Right lobe of liver (tissue), 6 donors: ENCODE results near the gene SLC9A2. TPM values are rescaled to one million over a fixed set of nuclear protein-coding genes. Genes with fewer than 3 reads are reported as not detected.

ENCODE experiments used
- ATAC-seq, 4 donors: fragments of 200-7000 bp; cut with Tn5 transposase; one replicate each; pipeline ENCODE4 v1.9.1; 2020; ENCODE audit warnings: mild to moderate bottlenecking in 4 of 4, moderate library complexity in 4 of 4
- DNase-seq, 3 donors: peaks; one replicate each; pipeline ENCODE4 v3.0.0-alpha.2; 2020
- H3K27ac ChIP-seq, 3 donors: fragments of 200-600 bp; one replicate each; pipeline ENCODE4 v1.8.0; 2022
- H3K27me3 ChIP-seq, 2 donors: fragments of 200-600 bp; one replicate each; pipeline ENCODE4 v1.8.0; 2022
- H3K36me3 ChIP-seq, 4 donors: fragments of 200-600 bp; sonication (generic) in 1 of 4; one replicate each; pipeline versions ENCODE4 v1.5.1 to v1.8.0; 2017 to 2022; ENCODE audit warnings: control low read depth in 1 of 4
- H3K4me1 ChIP-seq, 4 donors: fragments of 200-600 bp; sonication (generic) in 1 of 4; one replicate each; pipeline versions ENCODE4 v1.5.1 to v1.8.0; 2017 to 2022; ENCODE audit warnings: control low read depth in 1 of 4
- H3K4me3 ChIP-seq, 3 donors: fragments of 200-600 bp; one replicate each; pipeline ENCODE4 v1.8.0; 2022
- H3K9me3 ChIP-seq, 4 donors: fragments of 200-600 bp; sonication (generic) in 1 of 4; one replicate each; pipeline versions ENCODE4 v1.5.1 to v1.8.0; 2017 to 2022; ENCODE audit warnings: control low read depth in 1 of 4
- POLR2A ChIP-seq: fragments of 450-650 bp; IDR thresholded peaks from one replicate; pipeline ENCODE4 v1.6.1; 2017; ENCODE audit warnings: antibody characterized with exemption, mild to moderate bottlenecking
- WGBS: methylation state at CpG from one replicate; pipeline ENCODE4 v1.1.6; 2018; ENCODE audit warnings: low coverage, low lambda C conversion rate; ENCODE audit not compliant: insufficient coverage; ENCODE audit errors: missing lambda C conversion rate; 5-methylcytosine and 5-hydroxymethylcytosine counted together
- intact Hi-C, 2 donors: fragments of 100-400 bp; cut with DNase I; formaldehyde crosslinking; loops; one replicate each; pipeline versions ENCODE4 v1.11.2 to v1.14.1; 2022
- total RNA-seq, 6 experiments: library from RNA; depleted of rRNA in 2 of 6; stranded (reverse); fragments of >200 nt in 2 of 6; fragmentation: NEBNext Ultra II Directional in 3 of 6; extraction: Animal tissue kit (Norgen Biotek cat#: 25700) in 3 of 6; gene quantifications; one replicate each; pipeline versions ENCODE4 v1.1.0 to v1.2.4, GENCODE V29; 2016 to 2023
- TF ChIP-seq, protein P1 (sequence below), 4 donors: fragments of 200-600 bp in 3 of 4; fragments of 450-650 bp in 1 of 4; IDR thresholded peaks; one replicate each; pipeline versions ENCODE4 v1.5.1 to v1.8.0; 2016 to 2022; ENCODE audit warnings: antibody characterized with exemption in 4 of 4, mild to moderate bottlenecking in 2 of 4
- donor health status: DM: no; HTN: yes; CAD: no.
- donor health status: DM: no; HTN: no; CAD: no.
- donor health status: DM: no; HTN: no; CAD: no.
- donor health status: DM: no; HTN: yes; CAD: no.
- donor health status: DM: no; HTN: yes; CAD: no.

SLC9A2 gene
- total RNA-seq, 6 experiments from 2014 or later, result 0.06 TPM; not detected in 5

DNA sequence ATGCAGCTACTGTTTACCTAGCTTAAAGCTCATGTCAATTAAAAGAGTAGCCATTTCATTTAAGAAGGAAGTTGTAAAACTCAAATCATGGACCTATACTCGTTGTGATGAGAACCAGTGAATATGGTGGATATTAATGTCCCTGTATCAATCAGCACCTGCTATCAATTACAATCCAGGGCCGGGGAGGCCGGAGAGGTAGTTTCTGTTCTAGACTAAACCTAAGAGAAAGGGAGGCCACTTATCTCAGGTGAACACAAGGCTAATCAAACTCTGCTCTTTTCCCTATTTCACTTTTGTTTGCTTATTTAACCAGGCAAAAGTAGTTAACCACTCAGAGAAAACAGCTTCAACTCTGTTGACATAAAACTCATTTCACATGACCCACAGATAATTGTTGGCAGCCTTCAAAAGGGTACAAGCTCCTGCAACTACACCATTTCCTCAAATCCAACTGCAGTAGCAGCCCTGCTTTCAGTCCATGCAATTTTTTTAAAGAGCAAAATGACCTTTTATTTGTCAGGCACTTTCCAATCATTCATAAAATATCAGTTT, 27.8 kb upstream of the SLC9A2 start:
- DNase-seq, result no peak
- H3K27ac ChIP-seq, result no peak overlapping the region
- H3K36me3 ChIP-seq, result no peaks in the 10 kb centered on the region
- intact Hi-C loops, result no loop called here
- no peaks in the 10 kb centered on the region for H3K9me3 ChIP-seq
- 34% methylated on average over 3 of the region's 3 CpGs for WGBS
- H3K4me3 ChIP-seq, result no peak overlapping the region
- no peaks in the 10 kb centered on the region for H3K4me1 ChIP-seq
- ATAC-seq, result peak in 2 of 4 donors; percentile 59 to 60
- TF ChIP-seq, protein P1, sequence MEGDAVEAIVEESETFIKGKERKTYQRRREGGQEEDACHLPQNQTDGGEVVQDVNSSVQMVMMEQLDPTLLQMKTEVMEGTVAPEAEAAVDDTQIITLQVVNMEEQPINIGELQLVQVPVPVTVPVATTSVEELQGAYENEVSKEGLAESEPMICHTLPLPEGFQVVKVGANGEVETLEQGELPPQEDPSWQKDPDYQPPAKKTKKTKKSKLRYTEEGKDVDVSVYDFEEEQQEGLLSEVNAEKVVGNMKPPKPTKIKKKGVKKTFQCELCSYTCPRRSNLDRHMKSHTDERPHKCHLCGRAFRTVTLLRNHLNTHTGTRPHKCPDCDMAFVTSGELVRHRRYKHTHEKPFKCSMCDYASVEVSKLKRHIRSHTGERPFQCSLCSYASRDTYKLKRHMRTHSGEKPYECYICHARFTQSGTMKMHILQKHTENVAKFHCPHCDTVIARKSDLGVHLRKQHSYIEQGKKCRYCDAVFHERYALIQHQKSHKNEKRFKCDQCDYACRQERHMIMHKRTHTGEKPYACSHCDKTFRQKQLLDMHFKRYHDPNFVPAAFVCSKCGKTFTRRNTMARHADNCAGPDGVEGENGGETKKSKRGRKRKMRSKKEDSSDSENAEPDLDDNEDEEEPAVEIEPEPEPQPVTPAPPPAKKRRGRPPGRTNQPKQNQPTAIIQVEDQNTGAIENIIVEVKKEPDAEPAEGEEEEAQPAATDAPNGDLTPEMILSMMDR (IDR thresholded peaks at IDR 0.05), result no peak
- no peak for TF ChIP-seq POLR2A
- no peaks in the 10 kb centered on the region for H3K27me3 ChIP-seq

DNA sequence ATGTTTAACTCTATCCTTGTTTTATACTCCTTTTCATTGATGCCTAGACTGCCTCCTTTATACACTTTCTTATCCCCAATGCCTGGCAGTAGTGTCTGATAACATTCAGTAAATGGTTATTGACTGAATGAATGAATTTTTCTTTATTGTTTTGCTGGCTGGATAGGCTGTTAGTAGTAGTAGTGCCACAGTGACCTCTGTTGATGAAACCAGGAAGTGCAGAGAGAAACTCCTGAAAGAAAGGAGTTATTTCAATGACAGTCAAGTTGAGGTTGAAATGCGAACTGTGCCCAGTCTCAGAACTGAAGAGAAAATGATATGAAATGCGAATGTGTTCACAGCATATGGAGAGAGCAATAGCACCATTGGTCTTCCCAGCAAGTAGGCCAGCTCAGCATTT, 26.8 kb upstream of the SLC9A2 start:
- no peak overlapping the region for H3K27ac ChIP-seq
- H3K36me3 ChIP-seq, result no peaks in the 10 kb centered on the region
- no peak overlapping the region for H3K4me3 ChIP-seq
- ATAC-seq (no peak), DNase-seq (no peak)
- H3K4me1 ChIP-seq, result no peaks in the 10 kb centered on the region
- WGBS, result 71% methylated on average over 2 of the region's 2 CpGs
- no peaks in the 10 kb centered on the region for H3K27me3 ChIP-seq
- intact Hi-C loops, result no loop called here
- TF ChIP-seq POLR2A, result no peak
- TF ChIP-seq, protein P1 (IDR thresholded peaks at IDR 0.05), result peak; percentile 14 to 33 (median 26)
- H3K9me3 ChIP-seq, result no peaks in the 10 kb centered on the region

DNA sequence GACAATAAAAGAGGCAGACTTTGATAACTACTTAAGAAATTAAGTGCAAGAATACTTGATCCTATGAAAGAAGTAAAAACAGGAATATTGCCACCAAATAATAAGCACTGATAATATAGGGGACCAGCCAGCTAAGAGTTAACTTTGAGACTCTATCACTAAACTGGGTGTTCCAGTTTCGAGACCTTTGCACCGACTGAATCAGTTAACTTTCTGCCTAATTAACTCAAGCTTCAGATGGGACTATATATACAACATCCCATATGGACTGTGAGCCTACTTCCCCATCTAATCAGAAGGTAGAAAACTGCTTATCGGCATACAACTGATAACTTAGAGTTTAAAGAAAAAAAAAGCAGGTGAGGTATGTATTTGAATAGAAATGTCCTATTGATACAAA, 25.8 kb upstream of the SLC9A2 start:
- DNase-seq (no peak), ATAC-seq (no peak)
- H3K9me3 ChIP-seq, result no peaks in the 10 kb centered on the region
- intact Hi-C loops, result no loop called here
- no peaks in the 10 kb centered on the region for H3K27me3 ChIP-seq
- WGBS, result 31% methylated on average over 3 of the region's 3 CpGs
- no peaks in the 10 kb centered on the region for H3K4me1 ChIP-seq
- H3K27ac ChIP-seq, result no peak overlapping the region
- no peaks in the 10 kb centered on the region for H3K36me3 ChIP-seq
- no peak overlapping the region for H3K4me3 ChIP-seq
- TF ChIP-seq POLR2A, result no peak
- TF ChIP-seq, protein P1 (IDR thresholded peaks at IDR 0.05), result no peak

DNA sequence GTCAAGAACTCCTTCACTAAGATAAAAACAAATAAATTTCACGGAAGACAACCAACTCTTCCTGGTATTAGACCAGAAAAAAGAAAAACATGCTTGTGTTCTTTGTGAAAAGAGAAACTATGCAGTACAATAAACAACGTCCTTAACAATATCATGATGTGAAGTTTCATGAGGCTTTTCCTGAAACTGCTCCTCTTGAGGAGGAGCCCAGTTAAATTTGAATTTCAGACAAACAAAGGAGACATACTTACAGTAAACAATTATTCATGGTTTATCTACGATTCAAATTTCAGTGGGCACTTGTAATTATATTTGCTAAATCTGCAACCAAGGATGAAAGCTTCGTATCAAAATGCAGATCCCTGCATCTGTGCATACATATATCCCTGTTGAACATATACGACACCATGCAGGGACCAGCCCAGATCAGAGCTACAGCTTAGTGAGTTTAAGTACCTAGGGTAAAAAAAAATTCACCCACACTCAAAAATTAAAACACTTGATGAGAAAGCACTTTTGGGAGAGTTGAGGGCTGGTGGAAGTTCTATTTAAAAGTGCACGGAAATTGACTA, 24.8 kb upstream of the SLC9A2 start:
- DNase-seq (no peak), ATAC-seq (no peak)
- Histone ChIP-seq H3K4me3 (no peak overlapping the region), H3K36me3 (no peaks in the 10 kb centered on the region), H3K27me3 (no peaks in the 10 kb centered on the region), H3K9me3 (no peaks in the 10 kb centered on the region), H3K4me1 (no peaks in the 10 kb centered on the region), H3K27ac (no peak overlapping the region)
- intact Hi-C loops, result no loop called here
- no peak for TF ChIP-seq POLR2A
- TF ChIP-seq, protein P1 (IDR thresholded peaks at IDR 0.05), result no peak
- WGBS, result 57% methylated on average over 6 of the region's 6 CpGs
